Superior temporal gyrus (tissue), 1 donor: ENCODE results near the gene WNT6.

Experiments used
- DNase-seq: peaks from one replicate; pipeline ENCODE4 v3.0.0-alpha.2; 2016; ENCODE audit errors: extremely low spot score

Gene WNT6

GRCh38 chr2:218857371-218858137 is 2.1 kb upstream of the WNT6 start:
- no peak for DNase-seq

GRCh38 chr2:218858138-218858445 is 1.5 kb upstream of the WNT6 start:
- DNase-seq, result no peak

GRCh38 chr2:218858671-218859555 is 692 bp upstream of the WNT6 start:
- no peak for DNase-seq

- no peak for DNase-seq
Measured at GRCh38 chr2:218859988-218860831, 605 bp downstream of the WNT6 start.

- DNase-seq, result no peak
Measured at GRCh38 chr2:218860950-218861381, 1.4 kb downstream of the WNT6 start.

- DNase-seq, result no peak
Measured at GRCh38 chr2:218861645-218862318, 2.2 kb downstream of the WNT6 start.

GRCh38 chr2:218863021-218863520 is 3.5 kb downstream of the WNT6 start:
- no peak for DNase-seq

GRCh38 chr2:218865396-218865795 is 5.8 kb downstream of the WNT6 start:
- DNase-seq, result no peak

- no peak for DNase-seq
Measured at GRCh38 chr2:218865999-218866398, 6.4 kb downstream of the WNT6 start.

- no peak for DNase-seq
Measured at GRCh38 chr2:218867900-218868299, 8.3 kb downstream of the WNT6 start.

GRCh38 chr2:218869064-218869463 is 9.5 kb downstream of the WNT6 start:
- DNase-seq, result no peak

- DNase-seq, result no peak
Measured at GRCh38 chr2:218870984-218871344, 11.4 kb downstream of the WNT6 start.

GRCh38 chr2:218871345-218872302 is 12.0 kb downstream of the WNT6 start:
- no peak for DNase-seq

- no peak for DNase-seq
Measured at GRCh38 chr2:218872645-218873358, 13.2 kb downstream of the WNT6 start.

GRCh38 chr2:218873359-218874194 is 14.0 kb downstream of the WNT6 start:
- no peak for DNase-seq

GRCh38 chr2:218875692-218876246 is 16.2 kb downstream of the WNT6 start:
- DNase-seq, result no peak

- peak; percentile 92 for DNase-seq
Measured at GRCh38 chr2:218876562-218877219, 17.1 kb downstream of the WNT6 start.

GRCh38 chr2:218877331-218877730 is 17.7 kb downstream of the WNT6 start:
- no peak for DNase-seq
